Measurements from ENCODE around the gene ZFPM1. TPM values are rescaled to one million over a fixed set of nuclear protein-coding genes. Genes with fewer than 3 reads are reported as not detected.

ZFPM1 gene
- total RNA-seq, 4 donors from 2014 or later = 0.31 to 0.71 (median 0.56) TPM

- in situ Hi-C loops (cut with MboI; ENCODE audit: low sequenced_read_pairs in 4 of 4) (no loop called here), intact Hi-C loops (cut with DNase I; ENCODE audit: low total_unique reads) (no loop called here)
- no peak overlapping the region for H3K4me3 ChIP-seq
- H3K27ac ChIP-seq = no peak overlapping the region
- DNase-seq = no peak
- TF ChIP-seq CTCF (IDR thresholded peaks at IDR 0.05 in 4 of 5, conservative IDR thresholded peaks at IDR 0.05 in 1 of 5) (no peak), POLR2A (IDR thresholded peaks at IDR 0.05) (no peak)
- H3K27me3 ChIP-seq = peaks cover 34 to 46% (median 43%) of the 10 kb centered on the region in 3 donors
- no peaks in the 10 kb centered on the region for H3K9me3 ChIP-seq
- H3K36me3 ChIP-seq = no peaks in the 10 kb centered on the region
- no peak for ATAC-seq
- H3K4me1 ChIP-seq = peaks cover 12 to 32% of the 10 kb centered on the region in 2 donors
Measured at GRCh38 chr16:88524274-88524972, 71.3 kb downstream of the ZFPM1 start.

- H3K27ac ChIP-seq = no peak overlapping the region
- ATAC-seq = peak in 1 of 2 donors; percentile 7
- H3K27me3 ChIP-seq = peaks cover 33 to 43% (median 40%) of the 10 kb centered on the region in 3 donors
- DNase-seq = no peak
- no peak overlapping the region for H3K4me3 ChIP-seq
- intact Hi-C loops (cut with DNase I; ENCODE audit: low total_unique reads) = no loop called here
- no peaks in the 10 kb centered on the region for H3K9me3 ChIP-seq
- TF ChIP-seq POLR2A (IDR thresholded peaks at IDR 0.05) (no peak), CTCF (IDR thresholded peaks at IDR 0.05 in 4 of 5, conservative IDR thresholded peaks at IDR 0.05 in 1 of 5) (no peak)
- peaks cover 12 to 34% of the 10 kb centered on the region in 2 donors for H3K4me1 ChIP-seq
- in situ Hi-C loops (cut with MboI; ENCODE audit: low sequenced_read_pairs in 4 of 4) = no loop called here
- H3K36me3 ChIP-seq = no peaks in the 10 kb centered on the region
Measured at GRCh38 chr16:88524973-88525662, 72.0 kb downstream of the ZFPM1 start.

- ATAC-seq = no peak
- H3K9me3 ChIP-seq = no peaks in the 10 kb centered on the region
- H3K27me3 ChIP-seq = peaks cover 30 to 39% (median 35%) of the 10 kb centered on the region in 3 donors
- TF ChIP-seq POLR2A (IDR thresholded peaks at IDR 0.05) = no peak
- TF ChIP-seq CTCF (IDR thresholded peaks at IDR 0.05 in 4 of 5, conservative IDR thresholded peaks at IDR 0.05 in 1 of 5) = no peak
- H3K4me3 ChIP-seq = no peak overlapping the region
- H3K27ac ChIP-seq = no peak overlapping the region
- H3K4me1 ChIP-seq = peaks cover 12 to 36% of the 10 kb centered on the region in 2 donors
- in situ Hi-C loops (cut with MboI; ENCODE audit: low sequenced_read_pairs in 4 of 4) (no loop called here), intact Hi-C loops (cut with DNase I; ENCODE audit: low total_unique reads) (no loop called here)
- DNase-seq = no peak
- no peaks in the 10 kb centered on the region for H3K36me3 ChIP-seq
Measured at GRCh38 chr16:88525663-88525990, 72.5 kb downstream of the ZFPM1 start.

DNA sequence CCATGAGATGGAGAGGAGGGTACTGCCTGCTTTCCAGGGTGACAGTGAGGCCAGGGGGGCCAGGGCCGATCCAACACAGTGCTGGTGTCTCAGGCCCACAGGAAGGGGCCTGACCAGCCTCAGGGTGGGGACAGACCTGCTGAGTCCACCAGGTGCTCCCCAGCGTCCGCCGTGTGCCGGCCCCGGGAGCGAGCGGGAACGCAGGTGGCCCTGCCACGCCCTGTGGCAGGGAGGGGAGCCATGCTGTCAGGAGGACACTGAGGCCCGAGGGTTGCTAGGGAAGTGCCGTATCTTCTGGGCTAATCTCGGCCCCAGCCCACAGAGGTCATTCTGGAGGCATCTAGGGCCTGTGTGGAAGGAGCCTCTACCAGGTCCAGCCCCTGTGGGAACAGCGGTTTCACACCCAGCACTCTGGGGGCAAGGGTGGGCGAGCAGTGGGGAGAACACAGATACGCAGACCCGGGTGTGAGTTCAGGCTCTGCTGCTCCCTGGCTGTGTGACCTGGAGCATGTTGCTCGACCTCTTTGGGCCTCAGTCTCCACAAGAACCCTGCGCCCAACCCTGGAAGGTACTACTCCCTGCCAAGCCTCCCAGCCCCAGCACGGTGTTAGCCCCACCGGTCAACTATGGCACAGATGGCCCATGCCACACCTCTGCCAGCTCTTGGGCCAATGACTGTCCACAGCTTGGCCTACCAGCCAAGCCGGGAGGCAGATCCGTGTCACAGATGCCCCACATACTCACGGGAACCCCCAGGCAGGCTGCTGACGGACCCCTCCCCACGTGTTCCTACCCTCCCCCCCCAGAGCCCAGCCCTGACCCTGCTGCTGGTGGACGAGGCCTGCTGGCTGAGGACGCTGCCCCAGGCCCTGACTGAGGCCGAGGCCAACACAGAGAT, 73.2 kb downstream of the ZFPM1 start:
- DNase-seq = no peak
- Histone ChIP-seq H3K4me3 (peak overlapping the region in 1 of 4 donors; percentile 17), H3K27ac (no peak overlapping the region), H3K36me3 (no peaks in the 10 kb centered on the region), H3K27me3 (peaks cover 28 to 36% (median 32%) of the 10 kb centered on the region in 3 donors), H3K4me1 (peaks cover 12 to 36% of the 10 kb centered on the region in 2 donors), H3K9me3 (no peaks in the 10 kb centered on the region)
- TF ChIP-seq CTCF (IDR thresholded peaks at IDR 0.05 in 4 of 5, conservative IDR thresholded peaks at IDR 0.05 in 1 of 5) = no peak
- no peak for TF ChIP-seq POLR2A (IDR thresholded peaks at IDR 0.05)
- ATAC-seq = no peak
- in situ Hi-C loops (cut with MboI; ENCODE audit: low sequenced_read_pairs in 4 of 4) = no loop called here
- intact Hi-C loops (cut with DNase I; ENCODE audit: low total_unique reads) = no loop called here
